Stimulated activated CD4-positive, alpha-beta T cell treated with anti-CD3 and anti-CD28 coated beads, Interleukin-4, amount 100 ng/mL, for 24 hours (primary cell): ENCODE results near the gene SRSF5.
"Not testable (repeated sequence)": the region's sequence is repeated elsewhere in the genome, so short reads cannot be mapped to it uniquely, and the experiment has no call there.

Source experiments
- DNase-seq: peaks from one replicate; pipeline ENCODE4 v3.0.0-alpha.2; 2020

SRSF5 gene

DNA sequence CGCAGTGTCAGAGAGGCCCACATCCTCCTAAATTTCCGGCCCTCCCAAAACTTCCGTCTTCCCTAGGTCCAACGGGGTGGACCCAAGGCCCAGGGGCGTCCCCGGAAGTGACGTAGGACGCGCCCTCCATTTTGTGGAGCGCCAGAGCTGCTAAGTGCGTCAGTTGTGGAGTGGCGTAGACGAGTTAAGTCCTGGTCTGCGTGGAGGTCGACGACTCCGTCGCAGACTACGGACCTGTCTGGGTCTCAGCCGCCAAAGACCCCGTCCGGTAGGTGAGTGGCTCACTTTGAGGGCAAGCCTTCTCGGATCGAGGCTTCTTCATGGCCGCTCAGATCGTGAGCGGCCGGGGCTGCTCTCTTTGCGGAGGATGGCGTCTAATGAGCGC is at the start of gene SRSF5:
SRSF5 (plus strand) TSS at position 159 of the 385 bp plus-strand sequence. CDS start 1,015 bp downstream, outside the sequence.
- peak; percentile 94 for DNase-seq

DNA sequence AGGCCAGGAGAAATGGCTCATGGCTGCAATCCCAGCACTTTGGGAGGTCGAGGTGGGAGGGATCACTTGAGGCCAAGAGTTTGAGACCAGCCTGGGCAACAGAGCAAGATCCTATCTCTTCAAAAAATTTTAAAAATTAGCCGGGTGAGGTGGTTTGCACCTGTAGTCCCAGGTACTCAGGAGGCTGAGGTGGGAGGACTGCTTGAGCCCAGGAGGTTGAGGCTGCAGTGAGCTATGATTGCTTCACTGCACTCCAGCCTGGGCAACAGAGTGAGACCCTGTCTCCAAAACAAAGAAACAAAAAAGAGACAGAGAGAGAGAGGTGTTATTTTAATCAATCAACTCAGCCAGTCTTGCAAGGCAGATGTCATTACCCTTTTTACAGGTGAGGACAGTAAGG is 48.3 kb upstream of the SRSF5 start:
- DNase-seq: not testable (repeated sequence)

GRCh38 chr14:69719501-69719951 is 47.4 kb upstream of the SRSF5 start:
- DNase-seq: no peak

DNA sequence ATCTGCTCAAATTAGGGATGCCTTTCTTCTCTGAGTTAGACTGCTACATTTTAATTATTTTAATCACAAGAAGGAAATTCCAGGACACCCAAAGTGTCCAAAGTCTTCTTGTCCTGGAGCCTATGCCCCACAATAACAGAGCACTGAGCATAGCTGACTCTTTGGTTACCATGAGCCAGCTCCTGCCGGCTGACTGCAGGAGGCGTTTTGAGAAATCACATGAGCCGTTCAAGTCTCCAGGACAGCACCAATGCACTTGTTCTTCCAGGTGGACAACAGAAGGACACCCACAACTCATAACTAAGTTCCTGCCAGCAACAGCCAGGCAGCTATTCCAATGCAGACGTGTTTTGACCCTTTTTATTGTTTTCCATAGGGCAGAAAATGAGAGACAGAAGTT is 46.0 kb upstream of the SRSF5 start:
- no peak for DNase-seq

GRCh38 chr14:69726761-69727511 is 40.0 kb upstream of the SRSF5 start:
- peak; percentile 85 for DNase-seq

DNA sequence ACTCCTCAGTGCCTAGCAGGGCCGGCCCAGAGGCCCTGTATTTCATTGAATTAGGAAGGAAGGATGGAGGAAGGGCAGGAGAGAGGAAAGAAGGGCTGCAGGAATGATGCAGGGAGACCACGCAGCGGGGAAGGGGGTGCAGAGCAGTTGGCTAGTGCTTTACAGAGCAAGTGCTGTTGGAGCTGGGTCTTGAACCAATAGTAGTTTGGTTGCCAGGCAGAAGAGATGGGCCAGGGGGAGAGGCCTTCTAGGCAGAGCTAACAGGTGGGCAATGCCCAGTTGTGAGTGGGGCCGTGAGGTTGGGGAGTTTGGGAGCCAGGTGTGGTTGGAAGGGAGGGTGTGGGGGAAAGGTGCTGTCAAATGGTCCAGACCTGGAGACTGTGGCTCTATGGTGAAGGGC is 39.1 kb upstream of the SRSF5 start:
- no peak for DNase-seq

GRCh38 chr14:69731919-69732598 is 34.9 kb upstream of the SRSF5 start:
- not testable (repeated sequence) for DNase-seq

GRCh38 chr14:69736405-69736804 is 30.5 kb upstream of the SRSF5 start:
- not testable (repeated sequence) for DNase-seq

- DNase-seq: no peak
Measured at GRCh38 chr14:69741055-69741454, 25.9 kb upstream of the SRSF5 start.

GRCh38 chr14:69749956-69750355 is 17.0 kb upstream of the SRSF5 start:
- no peak for DNase-seq

GRCh38 chr14:69750495-69750894 is 16.4 kb upstream of the SRSF5 start:
- DNase-seq: no peak

DNA sequence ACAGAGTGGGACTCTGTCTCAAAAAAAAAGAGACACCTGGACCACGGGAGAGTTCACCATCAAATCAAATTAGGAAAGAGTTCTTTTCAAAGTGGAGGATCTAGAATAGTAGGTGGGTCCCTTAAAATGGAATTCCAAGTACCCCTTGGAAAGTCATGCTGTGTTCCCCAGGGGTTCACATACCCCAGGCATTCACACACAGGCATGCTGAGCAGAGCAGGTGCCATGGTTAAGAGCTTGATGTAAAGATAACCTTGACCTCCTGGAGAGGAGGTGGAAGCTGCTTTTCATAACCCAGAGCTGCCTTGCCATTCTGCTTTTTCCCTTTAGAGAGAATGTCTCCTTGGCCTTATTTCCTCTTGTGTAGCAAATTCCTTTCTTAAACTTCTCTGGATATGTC is 14.2 kb upstream of the SRSF5 start:
- no peak for DNase-seq

DNA sequence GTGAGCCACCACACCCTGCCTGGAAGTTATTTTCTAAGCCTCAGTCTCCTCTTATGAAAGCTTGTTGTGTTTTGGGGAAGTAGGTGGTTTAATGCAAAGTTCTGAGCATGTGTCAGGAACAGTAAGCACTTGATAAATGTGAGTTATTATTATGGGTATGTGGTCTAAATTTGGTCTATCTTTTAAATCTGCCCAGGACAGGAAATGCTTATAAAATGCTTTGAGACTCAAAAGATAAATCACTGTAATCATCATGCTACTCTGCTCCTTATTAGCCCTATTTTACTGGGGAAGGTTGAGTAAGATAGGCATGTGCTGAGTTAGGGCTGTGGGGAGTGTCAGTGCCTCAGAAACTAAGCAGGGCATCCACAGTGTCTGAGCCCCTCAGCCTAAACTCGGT is 13.1 kb upstream of the SRSF5 start:
- no peak for DNase-seq

DNA sequence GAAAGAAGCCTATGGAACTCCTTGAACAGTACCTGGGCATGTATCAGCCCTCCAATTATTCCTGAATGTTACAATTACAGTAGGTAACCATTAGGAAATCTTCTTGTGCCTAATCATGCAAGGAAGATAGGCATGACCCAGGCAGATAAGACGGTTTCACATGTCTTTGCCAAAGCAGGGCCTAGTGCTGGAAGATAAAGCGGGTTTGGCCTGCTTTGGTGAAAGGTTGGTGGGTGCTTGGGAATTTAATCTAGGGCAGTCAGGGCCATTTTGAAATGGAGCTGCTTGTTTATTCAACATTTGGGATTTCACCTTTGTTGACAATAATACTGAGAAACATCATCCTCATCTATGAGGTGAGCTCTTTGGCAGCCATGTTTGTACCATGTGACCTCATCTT is 12.5 kb upstream of the SRSF5 start:
- DNase-seq: no peak

GRCh38 chr14:69755296-69755695 is 11.6 kb upstream of the SRSF5 start:
- DNase-seq: no peak

GRCh38 chr14:69755784-69756183 is 11.2 kb upstream of the SRSF5 start:
- no peak for DNase-seq

GRCh38 chr14:69756298-69756697 is 10.6 kb upstream of the SRSF5 start:
- DNase-seq: no peak

DNA sequence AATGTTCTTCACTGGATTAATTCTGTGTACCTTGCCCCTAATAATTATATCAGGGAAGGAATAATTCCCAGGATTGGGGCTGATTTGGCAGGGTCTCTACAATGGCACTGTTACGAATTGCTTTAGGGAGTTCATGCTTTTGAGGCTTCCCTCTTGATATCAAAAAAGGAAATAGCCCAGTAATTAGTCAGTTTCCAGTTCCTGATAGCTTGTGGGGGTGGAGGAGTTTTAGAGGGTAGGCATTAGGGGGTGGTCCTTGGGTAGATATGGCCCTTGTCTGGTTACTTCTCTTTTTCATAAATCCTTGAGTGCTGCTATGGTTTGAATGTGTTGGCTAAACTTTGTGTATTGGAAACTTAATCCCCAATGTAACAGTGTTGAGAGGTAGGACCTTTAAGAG is 6.1 kb upstream of the SRSF5 start:
- DNase-seq: no peak

GRCh38 chr14:69763761-69764510 is 3.0 kb upstream of the SRSF5 start:
- peak; percentile 55 for DNase-seq

- DNase-seq: peak; percentile 94
Measured at GRCh38 chr14:69767369-69767999, 542 bp downstream of the SRSF5 start.

DNA sequence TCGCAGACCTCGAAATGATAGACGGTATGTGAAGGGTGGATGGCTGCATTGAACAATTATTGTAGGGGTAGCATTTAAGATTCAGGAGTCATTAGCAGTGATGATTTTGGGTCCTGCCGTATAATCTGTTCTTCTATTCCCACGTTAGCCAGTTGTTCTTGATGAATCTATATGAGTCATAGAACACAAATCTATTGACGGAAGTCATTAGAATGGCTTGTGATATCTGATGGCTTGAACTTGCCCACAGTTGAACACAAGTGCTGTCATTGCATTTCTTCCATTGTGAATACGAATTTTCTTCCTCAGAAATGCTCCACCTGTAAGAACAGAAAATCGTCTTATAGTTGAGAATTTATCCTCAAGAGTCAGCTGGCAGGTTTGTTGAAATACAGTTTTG is 1.9 kb downstream of the SRSF5 start:
- no peak for DNase-seq

DNA sequence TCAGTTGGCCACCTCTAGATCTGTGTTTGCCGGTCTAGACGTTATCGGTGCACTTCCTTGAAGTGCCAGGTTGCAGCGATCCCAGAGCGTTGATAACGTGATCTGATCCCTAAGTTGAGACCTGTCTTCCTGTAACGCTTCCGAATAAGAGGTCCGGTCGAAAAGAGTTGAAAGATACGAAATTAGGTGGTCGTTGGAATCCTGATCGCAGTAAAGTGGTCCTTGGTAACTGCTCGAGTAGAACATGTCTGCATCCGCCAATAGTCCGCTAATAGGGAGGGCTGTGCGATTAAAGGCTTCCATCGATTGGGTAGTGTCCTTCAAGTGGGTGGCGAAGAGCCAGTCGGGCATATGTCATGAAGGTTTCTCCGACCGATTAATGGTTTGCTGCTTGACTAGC is 2.7 kb downstream of the SRSF5 start:
- no peak for DNase-seq

- DNase-seq: no peak
Measured at GRCh38 chr14:69770559-69770958, 3.6 kb downstream of the SRSF5 start.
